Iris pigment epithelial cell (primary cell): ENCODE data around the gene PHC2.

Experiments
- DNase-seq: peaks from one replicate; pipeline ENCODE4 v3.0.0-alpha.2; 2011; ENCODE audit warnings: low read depth

The PHC2 gene

DNA sequence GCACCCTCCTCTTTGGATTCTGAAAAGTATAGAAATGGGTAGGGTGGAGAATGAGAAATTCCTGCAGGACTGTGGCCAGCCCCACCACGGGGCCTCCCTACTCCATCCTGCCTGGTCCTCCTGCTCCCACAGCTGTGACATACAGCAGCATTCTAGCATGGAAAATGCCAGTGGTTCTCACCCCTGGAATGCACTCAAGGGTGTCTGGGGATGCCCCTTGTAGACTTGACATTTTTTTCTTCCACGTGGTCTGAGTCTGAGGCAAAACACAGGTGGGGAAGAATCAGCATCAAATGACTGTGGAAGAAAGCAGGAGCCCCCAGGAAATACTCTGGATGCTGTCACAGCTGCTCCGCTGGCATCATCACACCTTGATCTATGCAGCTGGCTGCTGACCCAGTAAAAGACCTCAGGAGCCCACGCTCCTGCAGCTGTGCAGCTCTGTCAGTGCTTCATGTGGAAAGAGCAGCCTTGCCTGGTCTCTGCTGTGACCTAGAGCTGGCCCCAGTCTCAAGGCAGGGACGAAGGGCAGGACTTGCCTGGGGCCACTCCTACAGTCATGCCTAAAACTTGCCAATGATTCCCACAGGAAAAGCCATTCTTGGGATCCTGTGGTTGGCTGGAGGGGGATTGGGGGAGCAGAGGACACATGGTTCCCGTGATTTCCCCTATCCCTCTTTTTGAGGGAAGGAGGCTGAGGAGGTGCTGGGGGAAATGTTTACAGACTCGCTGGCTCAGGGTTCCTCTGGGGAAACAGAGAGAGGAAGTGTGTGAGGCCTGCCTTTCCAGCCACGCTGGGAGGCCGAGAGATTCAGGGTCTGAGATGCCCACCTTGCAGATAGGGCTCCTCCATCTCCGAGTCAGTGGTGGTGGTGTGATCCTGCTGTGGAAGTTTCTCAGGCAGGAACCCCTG lies 99.2 kb downstream of the PHC2 start:
- peak; percentile 43 for DNase-seq

DNA sequence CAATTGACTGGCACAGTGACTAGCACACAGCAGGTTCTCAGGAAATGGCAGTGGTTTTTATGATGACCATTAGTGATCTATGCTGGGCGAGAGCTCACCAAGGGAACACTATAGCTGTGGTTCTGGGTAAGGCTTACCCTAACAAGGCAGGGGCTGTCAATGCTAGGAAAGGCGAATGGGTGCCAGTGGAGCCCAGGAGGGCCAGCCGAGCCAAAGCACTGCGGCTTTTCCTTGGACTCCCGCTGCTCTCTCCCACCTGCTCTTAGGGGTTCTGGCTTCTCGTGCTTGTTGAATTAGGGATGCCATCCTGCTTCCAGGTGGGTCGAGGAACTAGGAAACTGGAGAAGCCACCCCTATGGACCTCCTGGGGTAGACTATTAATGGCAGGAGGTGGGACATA lies 100.0 kb downstream of the PHC2 start:
- no peak for DNase-seq

DNA sequence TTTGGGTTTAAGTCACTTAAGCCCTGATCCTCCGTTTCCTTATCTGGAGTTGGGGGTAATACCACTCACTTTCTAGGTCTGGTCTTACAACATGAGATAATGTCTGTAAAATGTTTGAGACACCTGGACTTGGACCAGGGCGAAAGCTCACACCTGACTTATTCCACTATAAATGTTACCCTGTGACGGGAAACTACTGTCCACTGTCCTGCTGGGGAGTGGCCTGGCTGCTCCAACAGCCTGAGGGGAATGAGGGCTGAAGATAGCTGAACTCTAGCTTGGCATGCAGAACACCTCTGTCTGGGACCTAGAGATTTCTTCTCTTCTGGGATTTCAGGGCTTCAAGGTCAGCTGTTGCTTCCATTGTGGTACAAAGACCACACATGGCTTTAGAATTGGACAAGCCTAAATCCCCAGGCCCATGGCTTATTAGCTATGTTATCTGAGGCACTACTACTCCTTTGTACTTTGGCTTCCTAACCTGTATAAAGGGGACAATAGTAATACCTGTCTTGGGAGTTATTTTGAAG lies 100.5 kb downstream of the PHC2 start:
- no peak for DNase-seq

DNA sequence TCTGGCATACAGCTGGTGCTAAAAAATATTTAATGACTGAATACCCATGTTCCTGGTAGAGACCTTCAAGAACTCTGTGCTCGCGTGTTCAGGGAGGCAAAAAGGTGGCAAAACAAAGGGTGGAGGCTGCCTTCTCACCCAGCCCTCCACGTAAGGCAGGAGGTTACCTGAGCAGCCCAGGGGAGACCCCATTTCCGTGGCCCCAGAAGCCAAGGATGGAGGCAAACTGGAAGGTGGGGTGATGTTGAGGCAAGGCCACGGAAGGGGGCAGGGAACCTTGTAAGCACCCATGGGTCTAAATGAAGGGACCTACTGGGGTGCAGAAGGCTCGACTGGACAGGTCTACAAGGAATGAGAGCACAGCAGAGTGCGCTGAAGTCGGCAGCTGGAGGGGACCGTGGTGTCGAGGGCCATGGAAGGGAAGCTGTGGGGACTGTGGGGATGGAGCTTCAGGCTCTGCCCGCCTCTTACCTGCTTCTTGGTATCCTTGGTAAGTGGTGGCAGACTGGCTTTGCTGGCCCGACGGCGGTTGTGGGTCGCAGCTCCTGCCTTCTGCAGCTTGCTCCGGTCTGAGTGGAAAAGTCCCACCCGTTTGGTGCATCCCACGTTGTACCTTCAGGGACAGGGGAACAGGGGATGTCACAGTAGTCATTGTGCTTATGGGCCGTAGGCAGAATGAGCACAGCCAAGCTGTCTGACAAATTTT lies 101.1 kb downstream of the PHC2 start:
- no peak for DNase-seq

DNA sequence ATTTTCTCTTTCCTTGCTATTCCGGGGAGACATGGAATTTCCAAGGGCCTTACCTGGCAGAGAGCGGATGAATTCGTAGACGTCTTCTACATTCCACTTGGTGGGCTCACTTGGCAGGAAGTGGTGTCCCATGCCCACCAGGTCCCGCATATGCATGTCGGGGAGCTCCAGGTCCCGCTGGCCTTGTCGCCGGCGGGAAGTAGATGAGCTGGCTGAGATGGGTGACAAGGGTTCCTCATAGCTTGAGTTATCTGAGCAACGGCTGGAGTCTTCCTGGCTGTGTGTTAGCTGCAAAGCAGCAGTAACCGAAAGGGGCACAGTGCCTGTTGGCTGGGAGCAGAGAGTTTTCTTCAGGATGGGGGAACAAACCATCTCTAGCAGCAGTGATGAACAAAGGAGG lies 102.1 kb downstream of the PHC2 start:
- DNase-seq: peak; percentile 12

DNA sequence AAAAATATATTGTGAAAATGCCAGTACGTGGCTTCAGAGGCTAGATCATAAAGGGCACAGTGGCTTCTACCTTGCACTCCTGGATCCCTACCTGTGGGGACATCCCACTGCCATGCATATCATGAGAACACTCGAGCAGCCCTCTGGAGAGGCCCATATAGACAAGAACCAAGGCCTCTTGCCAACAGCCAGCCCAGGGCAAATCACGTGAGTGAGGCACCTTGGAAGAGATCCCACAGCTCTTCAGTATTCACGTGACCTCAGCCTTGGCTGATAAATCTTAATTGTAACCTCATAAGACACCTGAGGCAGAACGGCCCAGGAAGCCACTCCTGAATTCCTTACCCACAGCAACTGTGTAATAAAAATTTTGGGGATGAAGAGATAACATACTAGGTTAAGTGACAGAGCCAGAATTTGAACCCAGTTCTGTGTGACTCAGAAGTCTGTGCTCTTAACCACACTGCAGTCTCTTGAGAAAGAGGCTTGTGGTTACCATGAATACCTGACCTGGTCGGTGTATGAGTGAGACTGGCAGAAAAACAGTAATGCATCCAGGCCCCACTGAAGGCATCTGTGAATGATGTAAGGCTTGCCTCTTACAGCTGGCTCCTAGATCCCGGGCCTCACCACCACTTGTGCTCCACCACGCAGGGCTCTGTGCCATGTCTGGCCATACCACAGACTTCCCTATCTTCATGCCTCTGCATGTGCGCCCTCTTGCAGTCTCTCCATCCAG lies 103.1 kb downstream of the PHC2 start:
- peak; percentile 100 for DNase-seq

DNA sequence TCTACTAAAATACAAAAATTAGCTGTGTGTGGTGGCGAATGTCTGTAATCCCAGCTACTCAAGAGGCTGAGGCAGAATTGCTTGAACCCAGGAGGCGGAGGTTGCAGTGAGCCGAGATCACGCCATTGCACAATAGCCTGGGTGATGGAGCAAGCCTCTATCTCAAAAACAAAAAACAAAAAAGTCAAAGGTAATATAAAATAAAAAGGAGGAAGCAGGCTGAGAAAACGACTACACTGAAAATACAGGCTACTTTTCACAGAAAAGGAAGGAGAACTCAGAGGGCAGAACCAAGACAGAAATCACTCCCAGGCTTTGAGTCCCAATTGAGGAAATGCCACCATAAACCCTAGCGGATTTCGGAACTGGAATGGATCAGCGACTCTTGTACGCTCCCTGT lies 104.1 kb downstream of the PHC2 start:
- DNase-seq: peak; percentile 41

DNA sequence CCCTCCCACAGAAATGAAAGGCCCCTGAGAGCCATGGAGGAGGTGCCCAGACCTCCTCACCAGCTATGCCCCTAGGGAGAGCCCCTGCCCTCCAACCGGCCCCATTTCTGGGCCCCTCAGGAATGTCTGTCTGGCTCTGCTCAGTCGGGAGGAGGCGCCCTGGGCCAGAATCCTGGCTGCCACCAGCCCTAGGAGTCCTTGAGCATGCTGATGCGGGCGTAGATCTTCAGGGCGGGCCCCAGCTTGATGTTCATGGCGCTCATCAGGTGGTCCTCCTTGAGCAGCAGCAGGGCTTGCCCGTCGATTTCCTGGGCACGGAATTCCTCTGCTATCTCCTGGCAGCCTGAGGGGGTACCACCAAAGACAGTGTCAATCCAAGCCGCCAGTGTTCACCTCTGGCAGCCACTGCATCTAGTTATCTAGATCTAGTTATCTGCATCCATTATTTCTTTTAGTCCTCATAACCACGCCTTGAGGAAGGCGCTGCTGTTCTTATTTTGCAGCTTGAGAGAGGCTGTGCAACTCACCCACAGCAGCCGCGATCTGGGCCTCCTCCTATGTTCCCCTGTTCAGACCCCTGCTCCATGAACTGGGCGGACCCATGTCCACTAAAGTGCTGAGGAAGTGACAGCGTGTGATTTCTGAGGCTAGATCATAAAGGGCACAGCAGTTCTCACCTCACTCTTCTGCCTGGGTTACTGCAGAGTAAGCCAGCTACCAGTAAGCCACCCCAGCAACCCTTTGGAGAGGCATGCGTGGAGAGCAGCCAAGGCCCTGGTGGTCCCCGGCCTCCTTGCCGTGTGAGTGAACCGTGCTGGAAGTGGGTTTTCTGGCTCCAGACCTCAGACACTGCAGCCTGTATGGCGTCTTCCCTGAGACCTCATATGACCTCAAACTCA lies 106.0 kb downstream of the PHC2 start:
- no peak for DNase-seq

DNA sequence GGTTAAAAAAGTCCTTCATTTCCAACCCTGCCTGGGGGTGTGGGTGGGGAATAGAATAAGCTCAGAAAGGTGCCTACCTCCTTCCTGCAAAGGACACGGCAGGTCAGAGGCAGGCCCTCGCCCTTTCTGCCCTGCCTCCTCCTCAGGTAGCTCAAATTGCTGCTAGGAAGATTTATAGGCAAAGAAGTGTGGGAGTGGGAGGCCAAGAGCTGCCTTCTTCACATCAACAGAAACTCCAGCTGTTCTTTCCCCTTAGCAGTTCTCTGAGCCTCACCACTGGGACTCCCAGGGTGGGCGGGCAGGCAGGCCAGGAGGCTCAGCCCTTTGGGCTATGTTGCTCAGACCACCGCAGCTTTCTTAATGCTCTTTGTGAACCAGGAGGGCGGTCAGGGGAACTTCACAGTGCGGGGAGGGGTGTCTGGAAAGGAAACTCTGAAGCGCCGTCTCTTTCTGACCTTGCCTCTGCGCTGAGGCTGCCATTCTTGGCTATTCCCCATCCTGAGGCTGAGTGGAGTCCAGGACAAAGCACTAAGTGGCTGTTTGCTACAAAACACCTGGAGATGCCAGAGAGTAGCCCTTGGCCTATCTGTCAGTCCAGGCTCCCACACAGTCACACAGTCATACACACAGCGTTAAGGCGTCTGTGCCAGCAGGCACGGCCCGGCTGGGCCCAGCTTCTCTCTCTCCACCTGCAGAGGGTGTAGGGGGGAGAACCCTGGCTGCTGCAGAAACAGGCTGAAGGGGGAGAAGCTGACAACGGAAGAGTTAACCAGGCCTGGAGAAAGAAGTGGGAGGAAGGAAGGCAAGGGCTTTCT lies 107.0 kb downstream of the PHC2 start:
- DNase-seq: no peak

DNA sequence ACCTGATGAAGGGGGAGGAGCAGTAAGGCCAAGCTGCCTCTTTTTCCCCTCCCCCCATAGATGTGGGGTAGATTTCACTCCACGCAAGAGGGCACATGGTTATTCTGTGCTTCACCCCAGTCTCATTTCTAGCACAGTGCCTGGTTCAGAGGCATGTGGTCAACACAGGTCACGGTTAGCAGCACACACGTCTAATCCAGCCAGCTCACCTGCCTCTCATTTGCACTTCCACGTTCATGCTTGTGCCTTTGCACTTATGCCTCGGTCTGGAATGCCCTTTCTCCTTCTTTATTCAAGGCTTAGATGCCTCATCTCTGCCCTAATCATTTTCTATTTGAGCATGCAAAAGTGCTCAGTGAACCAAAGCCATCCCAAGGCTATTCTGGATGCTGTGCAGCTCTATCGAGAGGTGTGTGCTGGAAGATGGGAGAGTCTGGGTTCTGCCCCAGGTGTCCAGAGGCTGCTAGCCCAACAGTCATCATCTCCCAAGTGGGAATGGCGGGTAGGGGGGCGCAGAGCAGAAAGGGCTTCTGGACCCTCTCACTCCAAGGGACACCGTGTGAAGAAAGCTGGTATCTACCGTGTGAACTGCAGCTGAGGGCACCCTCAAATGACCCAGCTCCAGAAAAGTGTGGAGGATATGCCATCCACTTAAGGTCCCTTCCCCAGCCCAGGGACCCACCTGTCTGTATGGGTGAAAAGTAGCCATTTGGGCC lies 107.9 kb downstream of the PHC2 start:
- no peak for DNase-seq

DNA sequence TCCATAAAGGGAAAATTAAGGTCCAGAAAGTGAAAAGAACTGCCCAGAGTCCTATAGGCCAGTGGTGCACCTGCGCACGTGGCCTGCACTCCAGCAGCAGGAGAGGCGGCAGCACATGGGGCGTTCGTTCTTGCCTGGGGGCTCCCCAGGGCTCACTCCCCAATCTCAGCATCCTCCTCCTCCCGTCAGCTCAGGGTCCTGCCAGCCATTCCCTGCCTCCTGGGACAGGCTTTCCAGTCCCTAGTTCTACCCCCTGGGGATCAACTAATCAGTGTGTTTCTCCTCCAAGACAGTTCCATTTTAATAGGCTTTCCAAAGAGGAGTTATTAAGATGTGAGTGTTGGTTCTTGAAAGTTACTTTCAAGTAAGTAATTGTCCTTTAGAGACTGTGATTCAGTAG lies 108.8 kb downstream of the PHC2 start:
- no peak for DNase-seq

DNA sequence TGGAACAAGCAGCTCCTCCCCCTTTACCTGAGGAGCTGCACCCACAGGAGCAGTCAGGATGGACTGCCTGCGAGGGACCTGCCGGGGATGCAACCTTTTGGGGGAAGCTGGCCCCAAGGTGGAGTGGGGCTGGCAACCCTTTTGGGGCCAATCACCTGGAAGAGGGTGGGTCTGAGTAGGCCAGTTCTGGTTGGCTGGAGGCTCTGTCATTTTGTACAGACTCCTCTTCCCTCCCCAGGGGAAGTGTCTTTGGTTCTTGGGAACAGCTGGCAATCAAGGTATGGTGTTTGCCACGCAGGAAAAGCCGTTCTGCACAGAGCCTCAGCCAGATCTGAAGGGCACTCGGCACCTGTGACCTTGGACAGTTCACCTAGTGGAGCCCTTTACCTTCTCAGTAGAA lies 109.7 kb downstream of the PHC2 start:
- DNase-seq: no peak

DNA sequence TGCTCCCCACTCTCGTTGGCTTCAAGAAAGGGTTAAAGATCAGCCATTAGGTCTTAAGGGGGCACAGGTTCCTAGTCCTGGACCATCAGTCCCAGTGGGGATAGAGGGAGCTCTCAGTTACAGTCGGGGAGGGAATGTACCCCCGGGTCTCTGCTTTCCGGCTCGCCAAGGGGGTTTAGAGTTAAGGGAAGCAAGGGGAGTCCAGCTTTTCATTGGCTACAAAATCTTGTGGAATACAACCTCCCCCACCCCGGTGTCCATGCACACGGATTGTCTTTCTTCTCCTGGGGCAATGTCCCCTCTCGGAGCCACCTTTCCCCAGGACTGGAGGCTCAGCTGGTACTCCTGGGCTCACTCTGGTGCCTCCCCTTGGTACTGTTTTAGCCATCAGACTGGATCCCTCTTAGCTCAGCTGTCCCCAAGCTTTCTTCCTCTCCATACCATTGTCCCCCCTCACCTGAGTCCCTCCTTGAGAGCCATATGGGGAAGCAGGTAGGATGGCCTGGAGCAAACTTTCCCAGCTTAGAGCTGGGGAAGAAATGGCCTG lies 110.2 kb downstream of the PHC2 start, which contains the start of gene A3GALT2:
Gene A3GALT2 (minus strand): TSS at position 480 of the 547 bp plus-strand sequence. CDS start 0 bp downstream, at position 480.
- DNase-seq: no peak

DNA sequence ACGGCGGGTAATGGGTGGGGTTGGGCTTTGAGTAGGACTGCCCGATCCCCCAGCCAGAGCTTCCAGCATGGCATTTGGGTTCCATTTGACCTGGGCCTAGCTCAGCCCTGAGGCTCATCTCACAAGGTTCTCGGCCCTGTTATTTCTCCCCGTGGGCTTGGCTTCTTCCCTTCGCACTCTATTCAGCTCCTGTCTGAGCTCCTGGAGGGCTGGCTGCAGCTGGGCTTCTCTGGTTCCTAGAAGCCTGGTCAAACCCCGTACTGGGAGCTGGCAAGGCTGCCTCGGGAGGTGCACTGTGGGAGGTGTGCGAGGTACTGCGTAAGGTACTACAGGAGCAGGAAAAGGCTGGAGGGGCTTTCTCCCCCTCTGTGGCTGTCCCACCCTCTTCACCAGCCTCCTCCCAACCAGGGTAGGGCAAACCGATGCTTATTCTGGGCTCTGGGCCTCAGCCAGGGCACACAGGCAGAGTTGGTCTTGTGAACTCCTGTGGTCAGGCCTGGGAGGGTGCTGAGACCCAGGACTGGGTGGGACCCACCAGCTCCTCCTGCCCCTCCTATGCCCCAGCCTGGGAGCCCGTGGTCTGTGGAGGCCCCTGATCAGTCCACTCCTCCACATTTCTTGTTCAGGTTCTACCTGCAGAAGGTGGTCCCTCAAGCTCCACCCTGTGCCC lies 110.8 kb downstream of the PHC2 start:
- peak; percentile 41 for DNase-seq

DNA sequence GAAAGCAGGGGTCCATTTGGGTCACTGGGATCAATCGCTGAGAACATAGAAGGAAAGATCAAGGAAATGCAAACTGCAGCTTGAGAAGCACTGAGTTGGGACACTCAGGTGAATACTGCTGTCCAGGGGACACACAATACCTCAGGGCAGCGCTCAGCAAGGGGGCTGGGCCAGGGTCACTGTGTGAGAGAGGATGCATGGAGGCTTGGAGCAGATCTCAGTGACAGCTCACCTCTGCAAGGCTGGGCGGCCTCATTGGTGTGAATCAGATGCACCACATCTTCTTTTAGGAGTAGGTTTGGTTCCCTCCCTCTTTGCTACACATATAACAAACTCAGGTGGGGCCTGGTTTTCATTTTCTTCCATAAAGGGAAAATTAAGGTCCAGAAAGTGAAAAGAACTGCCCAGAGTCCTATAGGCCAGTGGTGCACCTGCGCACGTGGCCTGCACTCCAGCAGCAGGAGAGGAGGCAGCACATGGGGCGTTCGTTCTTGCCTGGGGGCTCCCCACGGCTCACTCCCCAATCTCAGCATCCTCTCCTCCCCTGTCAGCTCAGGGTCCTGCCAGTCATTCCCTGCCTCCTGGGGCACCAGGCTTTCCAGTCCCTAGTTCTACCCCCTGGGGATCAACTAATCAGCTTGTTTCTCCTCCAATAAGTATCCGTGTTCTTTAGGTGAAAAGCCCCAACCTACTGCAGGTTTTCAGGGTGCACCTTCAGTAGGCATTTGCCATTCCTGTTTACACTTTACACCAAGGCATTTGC lies 111.5 kb downstream of the PHC2 start:
- peak; percentile 21 for DNase-seq

DNA sequence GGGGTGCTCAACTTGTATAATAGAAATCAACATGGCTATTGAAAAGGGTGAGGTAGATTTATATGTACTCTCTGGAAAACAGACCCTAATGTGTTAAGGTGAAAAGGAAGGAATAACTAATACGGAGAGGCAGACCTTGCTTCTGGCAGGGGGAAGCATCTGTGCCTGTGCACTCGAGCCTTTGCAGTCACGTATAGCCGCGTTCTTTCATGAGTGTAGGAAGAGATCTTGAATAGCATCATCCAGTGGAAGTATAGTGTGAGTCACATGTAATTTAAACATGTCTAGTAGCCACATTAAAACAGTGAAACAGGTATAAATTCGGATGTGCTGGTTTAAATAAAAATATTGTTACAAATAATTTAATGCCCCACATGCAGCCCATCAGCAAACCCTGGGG lies 112.9 kb downstream of the PHC2 start:
- DNase-seq: peak; percentile 42

DNA sequence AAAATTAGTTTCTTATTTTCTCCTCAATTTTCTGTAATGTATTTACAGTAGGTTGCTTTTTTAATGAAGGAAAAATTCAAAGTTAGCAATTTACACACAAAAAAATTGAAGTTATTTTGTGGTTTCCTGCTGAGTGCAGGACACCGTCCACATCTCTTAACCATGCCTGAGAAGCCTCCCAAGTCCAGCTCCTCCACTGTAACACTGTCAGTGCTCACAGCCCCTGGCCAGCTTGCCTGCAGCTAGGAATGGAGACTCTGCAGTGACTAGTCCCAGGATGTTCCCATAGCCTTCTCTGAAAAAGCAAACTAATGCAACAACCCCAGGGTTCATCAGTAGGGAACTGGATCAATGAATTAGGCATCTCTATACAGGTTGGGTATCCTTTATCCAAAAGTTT lies 113.5 kb downstream of the PHC2 start:
- DNase-seq: peak; percentile 35

DNA sequence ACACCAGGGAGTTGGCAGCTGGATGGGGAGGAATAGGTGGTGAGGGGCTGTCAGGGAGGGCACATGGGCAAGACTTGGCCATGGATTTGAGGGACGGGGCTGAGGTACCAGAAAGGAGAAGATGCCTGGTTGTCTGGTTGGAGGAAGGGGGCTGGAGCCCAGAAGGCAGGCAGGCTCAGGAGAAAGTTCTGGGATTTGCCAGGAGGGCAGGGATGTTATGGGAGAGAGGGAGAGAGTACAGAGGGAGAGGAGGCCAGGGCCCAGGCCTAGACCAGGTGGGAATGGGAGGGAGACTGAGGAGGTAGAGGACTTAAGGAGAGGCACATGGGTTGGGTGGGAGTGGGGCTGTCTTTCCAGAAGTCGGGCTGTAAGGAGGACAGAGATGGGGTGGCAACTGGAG lies 114.3 kb downstream of the PHC2 start:
- no peak for DNase-seq
